HG03060 (cell line): ENCODE data around the gene TMBIM6.
"Not testable (repeated sequence)": the region's sequence is repeated elsewhere in the genome, so short reads cannot be mapped to it uniquely, and the experiment has no call there.

ENCODE experiments used
- ATAC-seq: cut with Tn5 transposase; IDR thresholded peaks from one replicate; pipeline ENCODE4 v1.9.1; 2021; ENCODE audit warnings: low read depth, moderate number of reproducible peaks; ENCODE audit not compliant: unreplicated experiment

Gene TMBIM6

GRCh38 chr12:49721355-49721754 lies 20.0 kb upstream of the TMBIM6 start:
- not testable (repeated sequence) for ATAC-seq

- no peak for ATAC-seq
Observed at GRCh38 chr12:49728446-49728845, 12.9 kb upstream of the TMBIM6 start.

- no peak for ATAC-seq
Observed at GRCh38 chr12:49730050-49730449, 11.3 kb upstream of the TMBIM6 start.

- no peak for ATAC-seq
Observed at GRCh38 chr12:49730568-49731101, 10.7 kb upstream of the TMBIM6 start.

- ATAC-seq, result no peak
Observed at GRCh38 chr12:49733219-49734017, 7.9 kb upstream of the TMBIM6 start.

GRCh38 chr12:49734900-49735299 lies 6.5 kb upstream of the TMBIM6 start:
- not testable (repeated sequence) for ATAC-seq

GRCh38 chr12:49738721-49739120 lies 2.6 kb upstream of the TMBIM6 start:
- not testable (repeated sequence) for ATAC-seq

GRCh38 chr12:49740277-49740676 lies 1.1 kb upstream of the TMBIM6 start:
- ATAC-seq, result not testable (repeated sequence)

- peak; percentile 25 for ATAC-seq
Observed at GRCh38 chr12:49741882-49742620, 694 bp downstream of the TMBIM6 start.

- ATAC-seq, result no peak
Observed at GRCh38 chr12:49744363-49744885, 3.1 kb downstream of the TMBIM6 start.

GRCh38 chr12:49748306-49748705 lies 6.9 kb downstream of the TMBIM6 start:
- ATAC-seq, result no peak

GRCh38 chr12:49748800-49749199 lies 7.4 kb downstream of the TMBIM6 start:
- ATAC-seq, result no peak

GRCh38 chr12:49750027-49750995 lies 9.0 kb downstream of the TMBIM6 start:
- ATAC-seq, result peak; percentile 35

GRCh38 chr12:49750996-49751393 lies 9.6 kb downstream of the TMBIM6 start:
- ATAC-seq, result no peak

GRCh38 chr12:49761677-49762467 lies 20.5 kb downstream of the TMBIM6 start:
- ATAC-seq, result no peak

- ATAC-seq, result no peak
Observed at GRCh38 chr12:49762468-49762847, 21.1 kb downstream of the TMBIM6 start.

- ATAC-seq, result no peak
Observed at GRCh38 chr12:49763006-49763591, 21.7 kb downstream of the TMBIM6 start.

GRCh38 chr12:49764126-49764525 lies 22.8 kb downstream of the TMBIM6 start:
- no peak for ATAC-seq

- no peak for ATAC-seq
Observed at GRCh38 chr12:49766115-49766455, 24.7 kb downstream of the TMBIM6 start.
